ENCODE results near the gene SIK3.

Gene SIK3

GRCh38 chr11:116885951-116886655 lies 212.1 kb downstream of the SIK3 start:
- DNase-seq = no peak

- DNase-seq = peak; percentile 44
Measured at GRCh38 chr11:116882386-116882785, 215.8 kb downstream of the SIK3 start.

- no peak for DNase-seq
Measured at GRCh38 chr11:116881143-116881542, 217.1 kb downstream of the SIK3 start.

- peak; percentile 62 for DNase-seq
Measured at GRCh38 chr11:116879800-116880625, 218.2 kb downstream of the SIK3 start.

- no peak for DNase-seq
Measured at GRCh38 chr11:116876656-116877055, 221.6 kb downstream of the SIK3 start.

- no peak for DNase-seq
Measured at GRCh38 chr11:116875194-116875593, 223.0 kb downstream of the SIK3 start.

- no peak for DNase-seq
Measured at GRCh38 chr11:116874251-116874650, 224.0 kb downstream of the SIK3 start.

- no peak for DNase-seq
Measured at GRCh38 chr11:116873381-116873780, 224.8 kb downstream of the SIK3 start.

GRCh38 chr11:116871248-116871647 lies 227.0 kb downstream of the SIK3 start:
- DNase-seq = no peak

- DNase-seq = peak; percentile 11
Measured at GRCh38 chr11:116870054-116870453, 228.2 kb downstream of the SIK3 start.

GRCh38 chr11:116869610-116870009 lies 228.6 kb downstream of the SIK3 start:
- no peak for DNase-seq

- no peak for DNase-seq
Measured at GRCh38 chr11:116868066-116868465, 230.2 kb downstream of the SIK3 start.

GRCh38 chr11:116867619-116868018 lies 230.6 kb downstream of the SIK3 start:
- DNase-seq = no peak

GRCh38 chr11:116866804-116867455 lies 231.3 kb downstream of the SIK3 start:
- no peak for DNase-seq

GRCh38 chr11:116865696-116866095 lies 232.5 kb downstream of the SIK3 start:
- DNase-seq = no peak

GRCh38 chr11:116864531-116864930 lies 233.7 kb downstream of the SIK3 start:
- no peak for DNase-seq

- no peak for DNase-seq
Measured at GRCh38 chr11:116862951-116863350, 235.3 kb downstream of the SIK3 start.

- no peak for DNase-seq
Measured at GRCh38 chr11:116862185-116862584, 236.0 kb downstream of the SIK3 start.

- peak; percentile 28 for DNase-seq
Measured at GRCh38 chr11:116861539-116861938, 236.7 kb downstream of the SIK3 start.

GRCh38 chr11:116860303-116860702 lies 237.9 kb downstream of the SIK3 start:
- DNase-seq = no peak

GRCh38 chr11:116859175-116859574 lies 239.1 kb downstream of the SIK3 start:
- no peak for DNase-seq

- DNase-seq = no peak
Measured at GRCh38 chr11:116857936-116858335, 240.3 kb downstream of the SIK3 start.

GRCh38 chr11:116857316-116857715 lies 240.9 kb downstream of the SIK3 start:
- DNase-seq = no peak

GRCh38 chr11:116856423-116856822 lies 241.8 kb downstream of the SIK3 start:
- no peak for DNase-seq

All from activated CD4-positive, alpha-beta T cell treated with anti-CD3 and anti-CD28 coated beads, Interleukin-2, Interleukin-6, amounts not matched to agents 100 ng/mL and 50 ng/mL, durations not matched to agents 16 hours and 8 hours (primary cell).